Ureter (tissue), 1 donor: ENCODE data around the gene GLT6D1. TPM values are rescaled to one million over a fixed set of nuclear protein-coding genes. Genes with fewer than 3 reads are reported as not detected.
A peak's percentile ranks its signal among the peaks of the same experiment; 100 is the strongest.

ENCODE experiments used
- DNase-seq: peaks from one replicate; pipeline ENCODE4 v3.0.0-alpha.2; 2020; ENCODE audit warnings: low spot score
- total RNA-seq: library from RNA; stranded (reverse); gene quantifications from one replicate; pipeline ENCODE4 v1.2.4, GENCODE V29; 2023
- donor health status: DM: yes; HTN: yes; CAD: no.

Gene GLT6D1
- total RNA-seq, 1 donor from 2014 or later, result not detected

DNA sequence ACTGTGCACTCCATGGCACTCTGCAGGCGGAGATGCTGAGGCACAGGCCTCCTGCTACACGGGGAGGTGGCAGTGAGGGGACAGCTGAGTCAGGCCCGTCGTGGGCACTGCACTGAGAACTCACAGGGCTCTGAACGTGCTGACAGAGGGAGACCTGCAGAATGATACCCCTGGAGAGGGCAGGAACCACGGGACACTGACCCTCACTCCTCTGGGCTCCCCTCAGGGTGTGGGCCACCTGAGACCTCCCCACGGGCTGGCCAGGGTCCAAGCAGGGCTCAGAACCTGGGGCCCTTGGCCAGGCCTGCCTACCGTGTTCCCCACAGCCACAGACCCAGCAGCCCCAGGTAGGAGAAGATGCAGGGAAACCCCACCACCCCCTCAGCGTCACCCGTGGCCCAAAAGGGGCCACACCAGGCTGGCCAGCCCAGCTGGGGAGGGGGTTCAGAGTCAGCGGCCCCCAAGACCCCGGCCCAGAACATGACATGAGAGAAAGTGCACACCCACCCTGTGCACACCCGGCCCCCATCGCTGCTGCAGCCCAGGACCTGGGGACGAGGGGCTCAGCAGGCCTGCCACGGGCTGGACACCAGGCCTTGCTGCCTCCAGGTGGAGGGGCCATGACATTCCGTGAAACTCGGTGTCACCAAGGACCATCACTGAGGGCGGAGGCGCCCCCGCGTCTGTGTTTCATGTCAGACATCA lies 30.9 kb downstream of the GLT6D1 start:
- no peak for DNase-seq

DNA sequence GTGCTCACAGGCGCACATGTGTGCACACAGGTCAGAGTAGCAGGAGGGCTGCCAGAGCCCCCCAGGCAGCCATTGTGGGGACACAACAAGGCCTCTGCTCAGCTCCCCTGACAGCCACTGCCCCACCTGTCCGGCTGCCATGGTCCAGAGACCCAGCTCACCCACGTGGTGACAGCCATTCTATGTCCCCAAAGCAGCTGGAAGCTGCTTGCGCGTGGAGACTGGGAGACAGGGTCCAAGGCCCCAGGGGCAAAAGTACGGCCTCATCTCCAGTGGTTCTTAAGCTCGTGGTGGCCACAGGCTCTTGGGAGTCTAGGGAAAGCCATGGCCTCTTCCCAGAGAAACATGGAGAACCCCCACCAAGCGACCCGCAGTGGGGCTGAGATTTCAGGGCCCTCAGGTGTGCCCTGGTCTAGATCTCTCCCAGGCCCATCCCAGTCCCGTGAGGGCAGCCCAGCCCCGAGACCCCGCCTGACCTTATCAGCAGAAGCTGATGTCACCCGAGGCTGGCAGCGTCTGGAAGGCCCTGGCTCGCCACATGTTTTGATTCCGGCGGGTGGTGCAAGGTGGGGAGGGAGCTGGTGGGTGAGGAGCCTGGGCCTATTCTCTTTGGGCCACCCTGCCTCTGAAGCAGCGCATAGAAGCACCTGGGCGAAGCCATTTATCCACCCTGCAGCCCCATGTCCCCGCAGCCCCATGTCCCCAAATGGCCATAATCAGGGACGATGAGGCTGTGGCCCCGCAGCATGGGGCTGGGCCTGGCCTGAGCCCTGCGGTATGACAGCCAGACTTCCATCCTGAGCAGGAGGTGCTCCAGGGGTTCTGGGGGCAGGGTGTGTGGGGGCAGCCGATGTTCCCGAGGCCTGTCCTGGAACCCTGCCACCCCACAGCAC lies 31.7 kb downstream of the GLT6D1 start:
- DNase-seq, result no peak

DNA sequence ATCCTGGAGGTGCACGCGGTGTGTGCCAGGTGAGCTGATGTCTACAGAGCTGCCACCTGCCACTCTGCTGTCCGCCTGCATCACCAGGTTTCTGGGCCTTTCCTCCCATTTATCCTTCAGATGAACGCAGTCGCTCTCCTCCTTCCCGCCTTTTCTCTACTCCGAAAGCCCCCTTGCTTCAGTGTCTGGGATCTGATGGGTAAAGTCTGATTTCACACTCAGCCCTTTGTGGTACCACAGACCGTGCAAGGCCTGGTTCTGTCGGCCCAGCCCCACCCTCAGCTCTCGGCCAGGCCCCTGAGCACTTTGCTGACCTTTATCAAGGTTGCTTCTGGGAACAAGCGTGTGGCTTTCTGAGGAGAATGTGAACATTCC lies 32.5 kb downstream of the GLT6D1 start:
- no peak for DNase-seq

GRCh38 chr9:135605238-135605781 lies 34.0 kb downstream of the GLT6D1 start:
- DNase-seq, result no peak

DNA sequence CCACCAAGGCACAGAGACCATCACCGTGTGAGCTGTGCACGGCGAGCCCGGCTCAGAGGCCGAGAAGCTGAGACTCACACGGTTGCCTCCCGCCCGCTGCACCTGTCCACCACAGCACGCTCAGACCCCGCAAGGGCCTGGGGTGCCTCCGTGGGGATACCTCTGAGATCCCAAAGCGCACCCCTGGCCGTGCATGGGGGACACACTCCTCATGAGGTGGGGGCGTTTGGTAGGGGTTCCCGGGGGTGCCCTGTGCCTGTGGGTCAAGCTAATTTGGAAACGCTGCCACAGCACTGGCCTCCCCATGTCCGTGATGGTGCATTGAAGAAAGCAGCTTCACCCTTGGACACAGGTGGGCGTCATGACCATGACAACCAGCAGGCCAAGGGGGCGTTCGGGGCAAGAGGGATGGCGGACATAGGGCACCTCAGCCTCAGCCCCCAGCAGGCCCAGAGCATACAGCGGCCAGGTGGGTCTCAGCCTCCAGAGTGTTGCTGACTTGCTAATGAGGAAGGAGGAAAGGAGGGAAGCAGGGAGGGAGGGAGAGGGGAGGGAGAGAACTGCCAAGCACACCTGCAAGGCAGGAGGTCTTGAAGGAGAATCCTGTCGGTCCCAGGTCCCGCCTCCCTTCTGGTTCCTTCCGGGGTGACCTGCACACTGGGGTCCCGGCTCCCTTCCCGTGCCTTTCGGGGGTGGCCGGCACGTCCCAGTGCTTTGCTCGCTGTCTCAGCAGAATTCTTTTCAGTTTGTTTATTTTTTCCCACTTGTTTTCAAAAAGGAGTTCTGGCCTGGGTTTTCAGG lies 34.7 kb downstream of the GLT6D1 start:
- peak; percentile 34 for DNase-seq

GRCh38 chr9:135602789-135603481 lies 36.4 kb downstream of the GLT6D1 start:
- peak; percentile 42 for DNase-seq

GRCh38 chr9:135601988-135602387 lies 37.4 kb downstream of the GLT6D1 start:
- no peak for DNase-seq

DNA sequence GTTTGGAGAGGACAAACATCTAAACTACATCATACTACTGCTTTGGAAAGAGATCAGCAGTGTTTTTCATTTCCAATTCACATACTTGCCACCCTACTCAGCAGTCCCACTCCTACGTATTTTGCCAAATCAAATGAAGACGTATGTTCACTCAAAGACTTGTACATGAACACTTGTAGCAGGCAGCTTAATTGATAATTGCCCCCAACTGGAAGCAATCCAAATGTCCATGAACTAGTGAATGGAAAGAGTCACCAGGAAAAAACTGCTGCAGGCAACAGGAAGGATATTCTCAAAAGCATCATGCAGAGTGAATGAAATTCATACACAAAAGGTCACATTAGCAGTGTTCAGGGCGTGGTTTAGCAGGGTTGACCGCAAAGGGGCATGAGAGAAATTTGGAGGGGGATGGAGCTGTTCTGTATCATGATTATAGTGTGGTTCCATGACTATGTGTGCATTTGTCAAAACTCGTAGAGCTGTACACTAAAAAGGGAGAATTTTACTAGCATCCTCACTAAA lies 39.0 kb downstream of the GLT6D1 start:
- no peak for DNase-seq

DNA sequence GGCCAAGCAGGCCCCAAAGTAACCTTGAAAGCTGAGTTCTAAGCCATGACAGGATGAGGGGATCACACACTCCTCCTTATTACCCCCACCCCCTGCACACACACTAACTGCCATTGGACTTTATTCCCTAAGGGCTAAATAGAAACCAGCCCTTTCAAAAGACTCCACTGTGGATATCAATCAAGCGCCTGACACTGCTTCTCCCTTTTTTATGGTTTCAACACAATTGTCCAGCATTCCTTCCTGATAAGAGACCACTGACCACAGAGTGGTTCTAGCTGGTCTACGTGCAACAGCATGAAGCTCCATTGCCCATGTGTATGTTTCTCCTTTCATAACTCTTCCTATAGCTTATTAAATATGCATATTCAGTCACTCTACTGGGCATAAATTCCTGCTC lies 43.1 kb downstream of the GLT6D1 start:
- no peak for DNase-seq

DNA sequence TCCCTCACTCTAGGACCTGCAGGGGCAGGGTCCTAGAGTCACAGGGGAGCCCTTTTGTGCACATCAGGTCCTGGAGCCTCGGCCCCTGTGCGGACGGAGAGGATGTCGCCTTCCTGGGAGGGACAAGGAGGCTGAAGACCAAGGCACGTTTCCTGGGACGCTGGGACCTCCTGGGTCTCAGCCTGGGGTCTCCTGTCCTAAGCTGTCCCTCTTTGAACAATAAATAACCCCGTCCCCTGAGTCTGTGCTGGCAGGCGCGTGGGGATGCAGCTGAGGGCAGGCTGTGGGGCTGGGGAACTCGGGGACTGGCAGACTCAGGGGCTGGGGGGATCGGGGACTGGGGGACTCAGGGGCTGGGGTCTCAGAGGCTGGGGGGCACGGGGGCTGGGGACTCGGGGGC lies 46.7 kb downstream of the GLT6D1 start:
- DNase-seq, result no peak

DNA sequence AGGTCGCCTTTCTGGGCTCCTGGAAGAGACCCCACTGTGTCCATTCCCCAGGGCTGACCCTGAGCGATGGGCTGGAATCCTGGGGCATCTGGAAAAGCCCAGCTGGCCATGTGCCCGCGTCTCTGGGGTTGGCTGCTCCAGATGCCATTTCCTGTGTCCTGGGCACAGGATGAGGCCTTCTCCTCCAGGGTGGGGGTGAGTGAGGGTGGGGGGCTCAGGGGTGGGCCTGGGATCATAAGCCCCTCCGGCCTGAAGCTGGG lies 47.1 kb downstream of the GLT6D1 start:
- no peak for DNase-seq

DNA sequence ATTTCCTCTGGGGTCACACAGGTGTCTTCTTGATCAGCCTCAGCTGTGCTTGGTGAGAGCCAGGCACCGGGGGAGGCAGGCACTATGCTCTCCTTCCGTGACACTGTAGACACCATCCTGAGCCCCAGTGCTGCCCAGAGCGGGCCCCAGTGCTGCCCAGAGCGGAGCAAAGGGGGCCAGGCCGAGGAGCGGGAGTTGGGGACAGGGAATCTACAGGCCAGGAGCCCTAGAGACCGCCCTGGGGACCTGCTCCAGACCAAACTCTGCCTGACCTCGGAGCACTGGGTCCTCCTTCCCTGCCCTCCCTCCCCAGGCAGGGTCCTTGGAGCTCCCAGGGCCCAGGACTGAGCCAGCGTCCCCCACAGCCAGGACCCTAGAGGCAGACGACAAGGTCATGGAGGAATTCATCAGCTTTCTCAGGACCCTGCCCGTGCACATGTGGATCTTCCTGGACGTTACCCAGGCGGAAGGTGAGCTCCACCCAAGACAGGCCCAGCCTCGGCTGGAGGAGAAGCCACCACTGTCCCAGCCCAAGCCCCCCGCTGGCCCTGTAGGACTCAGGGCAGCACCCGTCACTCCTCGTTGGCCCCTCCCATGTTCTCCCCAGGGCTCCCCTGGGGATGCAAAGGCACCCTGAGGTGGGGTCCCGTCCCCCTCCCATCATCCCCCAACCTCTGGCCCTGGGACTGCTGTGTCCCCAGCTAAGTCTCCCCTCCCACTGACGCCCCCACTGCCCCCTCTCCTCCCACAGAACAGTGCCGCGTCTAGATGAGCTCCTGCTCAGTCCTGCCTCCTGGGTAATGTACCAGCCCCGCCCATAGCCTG lies 47.6 kb downstream of the GLT6D1 start:
- peak; percentile 38 for DNase-seq

- DNase-seq, result no peak
Measured at GRCh38 chr9:135590486-135591079, 48.8 kb downstream of the GLT6D1 start.

DNA sequence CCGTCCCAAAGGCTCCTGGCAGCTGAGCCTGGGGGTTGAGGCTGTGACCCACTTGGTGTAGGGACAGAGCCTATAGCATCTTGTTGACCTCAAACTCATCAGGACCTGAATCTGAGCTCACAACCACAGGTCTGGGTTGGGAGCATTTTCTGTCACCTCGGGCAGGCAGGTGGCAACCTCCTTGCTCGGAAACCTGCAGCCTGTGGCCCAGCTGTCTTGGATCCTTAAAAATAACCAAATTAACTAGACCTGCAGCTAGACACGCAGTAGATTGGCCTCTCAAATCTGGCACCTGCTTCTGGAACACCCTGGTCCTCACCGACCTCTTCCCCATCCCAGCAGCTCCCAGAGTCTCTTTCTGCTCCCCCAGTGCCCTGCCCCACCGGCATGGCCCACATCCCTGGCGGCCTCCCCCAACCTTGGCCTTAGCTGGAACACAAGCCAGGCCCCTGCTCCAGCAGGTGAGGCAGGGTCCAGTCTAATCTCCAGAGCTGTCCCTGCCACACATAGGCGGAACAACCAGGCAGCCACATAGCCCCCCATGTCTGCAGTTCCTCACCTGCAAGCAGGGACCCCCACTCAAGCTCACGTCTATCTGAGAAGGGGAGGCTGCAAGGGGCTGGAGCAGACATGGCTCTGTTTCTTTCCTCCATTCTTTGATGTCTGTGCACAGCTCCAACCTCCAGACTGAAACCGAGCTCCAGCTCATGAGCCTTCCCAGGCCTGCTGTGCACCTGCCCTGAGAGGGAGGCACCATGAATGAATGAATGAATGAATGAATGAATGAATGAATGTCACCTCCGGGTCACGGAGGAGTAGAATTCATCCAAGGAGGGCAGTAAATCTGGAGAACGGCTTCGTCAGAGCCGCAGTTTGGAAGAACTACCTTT lies 49.5 kb downstream of the GLT6D1 start:
- DNase-seq, result no peak

DNA sequence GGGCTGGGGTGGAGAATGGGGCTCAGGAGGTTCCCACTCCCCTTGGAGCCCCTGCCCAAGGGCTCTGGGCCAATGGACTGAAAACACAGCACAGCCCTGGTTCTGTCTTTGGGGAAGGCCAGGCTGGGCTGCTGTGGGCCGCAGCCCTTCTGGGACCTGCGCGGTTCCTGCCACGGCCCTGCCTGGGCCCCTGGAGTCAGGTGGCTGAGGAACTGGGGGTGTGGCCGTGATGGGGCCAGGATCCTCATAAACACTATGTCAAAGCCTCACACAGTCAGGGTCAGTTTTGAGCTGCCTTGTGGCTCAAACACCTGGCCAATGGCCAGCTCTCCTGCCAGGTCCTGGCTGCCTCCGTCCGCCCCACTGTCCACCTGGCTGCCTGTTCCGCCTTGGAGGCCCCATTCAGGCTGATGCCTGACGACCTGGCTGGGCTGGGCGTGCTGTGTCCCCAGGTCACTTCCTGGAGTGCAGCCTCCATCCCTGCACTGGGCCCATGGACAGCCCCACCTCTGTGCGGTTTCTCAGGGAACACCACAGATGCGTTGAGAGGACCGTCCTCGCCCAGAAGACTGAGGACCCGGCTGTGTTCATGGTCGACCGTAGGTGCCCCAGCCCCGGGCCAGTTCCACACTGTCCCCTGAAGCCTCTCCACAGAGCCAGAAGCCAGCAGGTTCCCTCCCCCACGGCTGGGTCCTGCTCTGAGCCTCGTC lies 50.3 kb downstream of the GLT6D1 start:
- DNase-seq, result no peak

GRCh38 chr9:135588371-135588770 lies 51.0 kb downstream of the GLT6D1 start:
- DNase-seq, result no peak

DNA sequence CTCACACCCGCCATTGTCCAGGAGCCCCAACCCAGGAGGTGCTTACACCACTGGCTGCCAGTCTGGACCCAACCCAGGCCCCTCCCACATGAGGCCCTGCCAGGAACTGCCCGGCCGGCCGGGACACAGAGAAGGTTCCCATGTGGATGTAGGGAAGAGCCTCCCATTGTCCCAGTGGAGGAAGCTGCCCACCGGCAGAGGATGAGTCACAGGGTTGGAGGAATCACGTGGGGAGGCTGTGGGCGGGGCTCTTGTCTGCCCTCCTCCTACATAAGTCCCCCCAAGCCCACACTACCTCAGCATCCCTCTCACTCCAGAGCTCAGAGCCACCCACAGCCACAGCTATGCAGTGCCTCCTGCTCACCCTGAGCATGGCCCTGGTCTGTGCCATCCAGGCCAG lies 51.7 kb downstream of the GLT6D1 start:
- DNase-seq, result no peak

GRCh38 chr9:135586601-135587109 lies 52.7 kb downstream of the GLT6D1 start:
- no peak for DNase-seq
